Lower lobe of right lung (tissue), 2 donors: ENCODE data around the gene VSIG8. TPM values are rescaled to one million over a fixed set of nuclear protein-coding genes. Genes with fewer than 3 reads are reported as not detected.
"Not testable (repeated sequence)": the region's sequence is repeated elsewhere in the genome, so short reads cannot be mapped to it uniquely, and the experiment has no call there.

Experiments
- ATAC-seq, 2 donors: fragments of 200-7000 bp; cut with Tn5 transposase; one replicate each; pipeline ENCODE4 v1.9.1; 2020 to 2022; ENCODE audit warnings: mild to moderate bottlenecking in 2 of 2, moderate library complexity in 2 of 2
- DNase-seq: peaks from one replicate; pipeline ENCODE4 v3.0.0-alpha.2; 2020
- H3K27ac ChIP-seq: fragments of 200-600 bp; one replicate; pipeline ENCODE4 v1.8.0; 2022
- H3K27me3 ChIP-seq: fragments of 200-600 bp; one replicate; pipeline ENCODE4 v1.8.0; 2022; ENCODE audit warnings: low read depth
- H3K36me3 ChIP-seq: fragments of 200-600 bp; one replicate; pipeline ENCODE4 v1.8.0; 2022; ENCODE audit warnings: mild to moderate bottlenecking
- H3K4me1 ChIP-seq: fragments of 200-600 bp; one replicate; pipeline ENCODE4 v1.8.0; 2022
- H3K4me3 ChIP-seq: fragments of 200-600 bp; one replicate; pipeline ENCODE4 v1.8.0; 2022; ENCODE audit warnings: mild to moderate bottlenecking
- H3K9me3 ChIP-seq: fragments of 200-600 bp; one replicate; pipeline ENCODE4 v1.8.0; 2022
- CTCF ChIP-seq: fragments of 200-600 bp; IDR thresholded peaks from one replicate; pipeline ENCODE4 v1.8.0; 2022; ENCODE audit warnings: antibody characterized with exemption, mild to moderate bottlenecking
- intact Hi-C: fragments of 100-400 bp; cut with DNase I; formaldehyde crosslinking; loops from one replicate; pipeline ENCODE4 v1.11.0; 2022
- long read RNA-seq: library from polyadenylated mRNA; unstranded; transcript quantifications from one replicate; pipeline ENCODE4 v2.0.0, GENCODE V29; 2021
- total RNA-seq: library from RNA; stranded (reverse); fragmentation: NEBNext Ultra II Directional; extraction: Animal tissue kit (Norgen Biotek cat#: 25700); gene quantifications from one replicate; pipeline ENCODE4 v1.2.1, GENCODE V29; 2021
- donor health status: DM: no; HTN: yes; CAD: no; lungs with severe emphysema.

Gene VSIG8
- total RNA-seq, result 0.35 TPM
- long read RNA-seq, partial matches to known transcripts, result 0 of 1 reads
- long read RNA-seq, other reads (novel, unspliced or antisense), result 1 of 1 reads

GRCh38 chr1:159862557-159862956 is at the start of gene VSIG8:
VSIG8 (minus strand) TSS chr1:159862657; CDS start chr1:159862521, 136 bp downstream.
- Histone ChIP-seq H3K9me3 (no peaks in the 10 kb centered on the region), H3K4me3 (no peak within 1 kb of the TSS), H3K4me1 (peaks cover 2% of the 10 kb centered on the region), H3K27ac (no peak within 1 kb of the TSS), H3K27me3 (no peaks in the 10 kb centered on the region), H3K36me3 (no peaks in the 10 kb centered on the region)
- no peak for ATAC-seq
- TF ChIP-seq CTCF, result no peak
- intact Hi-C loops, result no loop called here
- DNase-seq, result no peak

GRCh38 chr1:159911326-159912070 is 49.0 kb upstream of the VSIG8 start:
- H3K27me3 ChIP-seq, result no peaks in the 10 kb centered on the region
- DNase-seq (no peak), ATAC-seq (no peak)
- no peak overlapping the region for H3K4me3 ChIP-seq
- peaks cover under 1% of the 10 kb centered on the region for H3K36me3 ChIP-seq
- intact Hi-C loops, result no loop called here
- H3K27ac ChIP-seq, result peak overlapping the region; percentile 84
- TF ChIP-seq CTCF, result no peak
- no peaks in the 10 kb centered on the region for H3K9me3 ChIP-seq
- H3K4me1 ChIP-seq, result peaks cover 50% of the 10 kb centered on the region

GRCh38 chr1:159908031-159908940 is 45.8 kb upstream of the VSIG8 start:
- Histone ChIP-seq H3K4me3 (no peak overlapping the region), H3K36me3 (no peaks in the 10 kb centered on the region), H3K27ac (no peak overlapping the region), H3K9me3 (no peaks in the 10 kb centered on the region), H3K4me1 (peaks cover 36% of the 10 kb centered on the region), H3K27me3 (no peaks in the 10 kb centered on the region)
- intact Hi-C loops, result no loop called here
- no peak for ATAC-seq
- no peak for DNase-seq
- TF ChIP-seq CTCF, result no peak

GRCh38 chr1:159906960-159907359 is 44.5 kb upstream of the VSIG8 start:
- no peak for DNase-seq
- H3K27ac ChIP-seq, result no peak overlapping the region

GRCh38 chr1:159904036-159904435 is 41.6 kb upstream of the VSIG8 start:
- peaks cover 19% of the 10 kb centered on the region for H3K4me1 ChIP-seq
- DNase-seq, H3K36me3 ChIP-seq, H3K27ac ChIP-seq, H3K27me3 ChIP-seq, ATAC-seq, H3K4me3 ChIP-seq, intact Hi-C loops, H3K9me3 ChIP-seq: not testable (repeated sequence)

More at GRCh38 chr1:159906960-159907359, 44.5 kb upstream of the VSIG8 start:
- no peaks in the 10 kb centered on the region for H3K27me3 ChIP-seq
- no peak for ATAC-seq
- no peaks in the 10 kb centered on the region for H3K36me3 ChIP-seq
- intact Hi-C loops, result no loop called here
- no peak overlapping the region for H3K4me3 ChIP-seq
- no peak for TF ChIP-seq CTCF
- H3K4me1 ChIP-seq, result peaks cover 27% of the 10 kb centered on the region
- H3K9me3 ChIP-seq, result no peaks in the 10 kb centered on the region
